HG02678 (cell line): ENCODE results near the gene RXRA.

Experiments used
- ATAC-seq: cut with Tn5 transposase; IDR thresholded peaks from one replicate; pipeline ENCODE4 v1.9.1; 2021; ENCODE audit warnings: mild to moderate bottlenecking, moderate library complexity; ENCODE audit not compliant: unreplicated experiment

Gene RXRA

DNA sequence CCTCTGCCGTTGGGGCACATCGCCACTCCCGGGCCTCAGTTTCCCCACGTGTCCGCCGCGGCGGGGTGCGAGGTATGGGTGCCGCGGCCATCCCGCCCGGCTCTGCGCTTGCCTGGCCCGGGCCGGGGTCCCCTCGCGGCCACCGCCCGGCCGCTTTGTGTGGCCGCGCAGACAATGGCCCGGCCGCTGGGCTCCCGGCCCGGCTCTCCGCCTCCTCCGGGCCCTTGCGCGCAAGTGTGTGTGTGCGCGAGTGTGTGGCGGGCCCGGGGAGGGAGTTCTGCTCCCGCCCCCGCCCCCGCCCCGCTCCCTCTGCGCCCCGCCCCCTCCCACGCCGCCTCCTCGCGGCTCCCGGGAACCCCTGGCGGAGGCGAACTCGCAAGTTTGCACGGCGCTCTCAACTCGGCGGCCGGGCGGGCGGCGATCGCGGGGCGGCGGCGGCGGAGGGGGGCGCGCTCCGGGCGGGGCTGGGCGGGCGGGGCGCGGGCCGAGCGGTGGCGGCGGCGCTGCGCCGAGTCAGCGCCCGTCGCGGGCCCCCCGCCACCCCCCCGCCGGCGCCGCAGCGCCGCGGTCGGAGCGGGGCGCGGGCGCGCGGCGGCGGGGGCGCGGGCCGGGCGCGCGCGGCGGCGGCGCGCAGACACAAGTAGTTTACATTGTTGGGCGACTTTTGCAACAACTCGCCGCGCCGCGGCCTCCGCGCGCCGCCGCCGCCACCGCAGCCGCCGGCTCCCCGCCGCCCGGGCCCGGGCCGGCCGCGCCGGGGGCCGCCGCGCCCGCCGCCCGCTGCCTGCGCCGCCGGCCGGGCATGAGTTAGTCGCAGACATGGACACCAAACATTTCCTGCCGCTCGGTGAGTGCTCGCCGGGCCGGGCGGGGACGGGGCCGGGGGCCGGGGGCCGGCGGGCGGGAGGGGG lies at the start of gene RXRA:
RXRA (plus strand) TSS at position 643 of the 911 bp plus-strand sequence; CDS start at position 820, 177 bp downstream.
- ATAC-seq, result peak; percentile 46

DNA sequence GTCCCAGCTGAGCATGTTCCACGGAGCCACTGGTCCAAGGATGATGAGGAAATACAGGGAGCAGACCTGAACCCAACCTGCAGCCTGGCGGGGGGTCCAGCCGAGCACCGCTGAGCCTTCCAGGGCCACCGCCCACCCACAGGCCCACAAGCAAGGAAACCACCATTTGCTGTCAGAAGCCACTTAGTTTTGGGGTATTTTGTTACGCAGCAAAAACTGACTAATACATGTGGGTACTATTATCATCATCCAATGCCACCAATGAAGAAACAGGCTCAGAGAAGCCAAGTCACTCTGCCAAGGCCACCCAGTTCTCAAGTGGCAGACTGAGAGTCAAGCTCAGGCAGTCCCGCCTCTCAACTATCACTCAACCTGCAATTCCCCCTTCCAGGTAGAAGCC lies 48.0 kb upstream of the RXRA start:
- no peak for ATAC-seq

DNA sequence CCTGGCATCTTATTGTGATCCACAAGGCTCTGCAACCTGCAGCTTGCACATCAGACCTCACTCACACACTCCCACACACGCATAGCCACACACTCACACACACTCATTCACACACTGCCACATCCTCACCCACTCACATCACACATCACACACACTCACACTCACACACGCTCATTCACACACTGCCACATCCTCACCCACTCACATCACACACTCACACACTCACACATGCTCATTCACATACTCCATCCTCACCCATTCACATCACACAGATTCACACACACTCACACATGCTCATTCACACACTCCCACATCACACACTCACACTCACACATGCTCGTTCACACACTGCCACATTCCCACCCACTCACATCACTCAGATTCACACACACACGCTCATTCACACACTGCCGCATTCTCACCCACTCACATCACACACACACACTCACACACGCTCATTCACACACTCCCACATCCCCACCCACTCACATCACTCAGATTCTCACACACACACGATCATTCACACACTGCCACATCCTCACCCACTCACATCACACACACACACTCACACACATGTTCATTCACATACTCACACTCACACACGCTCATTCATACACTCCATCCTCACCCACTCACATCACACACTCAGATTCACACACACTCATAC lies 47.1 kb upstream of the RXRA start:
- no peak for ATAC-seq

DNA sequence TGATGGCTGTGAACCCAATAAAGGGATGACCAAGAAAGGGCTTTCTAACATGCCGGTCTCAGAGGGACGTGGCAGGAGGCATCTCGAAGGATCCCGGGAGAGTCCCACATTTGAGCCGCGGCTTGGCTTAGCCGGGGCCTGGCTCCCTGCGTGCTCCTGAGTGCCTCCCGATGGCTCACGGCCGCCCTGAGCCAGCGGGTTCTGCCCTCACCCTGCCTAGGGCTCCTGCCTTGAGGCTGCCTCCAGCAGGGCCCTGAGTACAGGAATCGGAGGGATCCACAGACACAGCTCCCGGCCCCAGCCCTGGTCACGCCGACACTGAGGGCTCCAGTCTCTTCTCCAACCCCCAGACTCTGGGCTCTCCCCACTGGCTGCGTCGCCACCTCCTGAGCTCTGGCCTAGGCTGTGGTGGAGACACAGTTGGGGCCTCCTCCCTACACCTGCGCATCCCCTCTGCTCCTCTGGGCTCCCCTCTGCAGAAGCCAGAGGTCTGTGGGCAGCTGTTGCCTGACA lies 44.1 kb upstream of the RXRA start:
- no peak for ATAC-seq

DNA sequence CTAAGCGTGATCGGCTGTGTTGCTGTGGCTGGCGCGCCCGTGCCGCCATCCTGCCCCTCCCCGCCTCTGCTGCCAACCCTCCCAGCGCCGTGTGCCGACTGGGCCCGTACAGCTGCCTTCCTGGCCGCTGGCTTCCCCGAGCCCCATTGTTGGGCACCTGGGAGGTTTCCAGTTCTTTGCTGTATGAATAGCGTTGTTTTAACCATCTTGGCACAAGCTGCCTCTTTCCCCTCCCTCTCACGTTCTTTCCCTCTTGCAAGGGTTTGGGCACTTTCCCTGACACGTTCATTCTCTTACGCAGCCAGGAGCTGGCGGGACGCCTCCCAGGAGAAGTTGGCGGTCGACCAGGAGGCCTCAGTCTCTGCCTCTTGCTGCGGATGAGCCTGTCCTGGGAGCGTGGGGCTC lies 43.1 kb upstream of the RXRA start:
- no peak for ATAC-seq

DNA sequence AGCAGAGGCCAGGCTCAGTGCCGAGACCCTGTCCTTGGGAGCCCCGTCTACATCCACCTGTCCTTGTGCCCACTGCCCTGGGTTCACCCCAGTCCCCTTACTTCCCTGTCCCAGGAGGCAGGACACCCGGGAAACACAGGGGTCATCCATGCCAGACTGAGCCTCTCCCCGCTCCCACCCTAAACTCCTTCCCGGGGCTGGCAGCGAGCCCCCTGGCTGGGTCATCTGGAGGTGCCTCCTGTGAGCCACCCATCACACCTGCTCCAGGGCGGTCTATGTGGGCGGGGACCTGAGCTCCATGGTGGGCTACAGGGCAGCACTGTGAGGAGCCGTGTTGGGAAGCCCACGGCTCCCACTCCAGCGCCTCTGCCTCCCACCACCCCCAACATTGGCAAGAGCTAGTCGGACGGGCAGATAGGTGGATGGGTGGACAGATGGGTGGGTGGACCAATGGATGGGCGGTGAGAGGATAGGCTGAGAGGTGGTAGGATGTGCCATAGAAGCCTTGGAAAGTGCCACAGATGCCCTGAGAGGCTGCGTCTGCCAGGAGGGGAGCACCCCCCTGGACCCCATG lies 42.5 kb upstream of the RXRA start:
- no peak for ATAC-seq

DNA sequence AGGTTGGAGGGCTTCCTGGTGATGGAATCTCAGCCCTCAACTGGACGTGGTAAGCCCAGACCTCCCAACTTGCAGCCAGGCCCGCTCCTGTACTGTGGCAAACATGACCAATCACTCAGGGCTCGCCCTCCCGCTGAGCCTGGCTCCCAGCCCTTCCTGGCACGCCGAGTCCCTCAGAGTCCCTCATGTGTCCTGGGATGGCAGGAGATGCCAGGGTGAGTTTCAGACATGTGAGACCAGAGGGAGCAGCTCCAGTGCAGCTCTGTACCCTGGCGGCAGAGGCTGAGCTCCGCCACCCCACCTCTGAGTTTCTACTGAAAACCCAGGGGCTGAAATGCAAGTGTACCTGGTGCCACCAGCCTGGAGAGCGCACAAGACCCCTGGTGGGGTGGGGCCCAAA lies 42.0 kb upstream of the RXRA start:
- ATAC-seq, result no peak

DNA sequence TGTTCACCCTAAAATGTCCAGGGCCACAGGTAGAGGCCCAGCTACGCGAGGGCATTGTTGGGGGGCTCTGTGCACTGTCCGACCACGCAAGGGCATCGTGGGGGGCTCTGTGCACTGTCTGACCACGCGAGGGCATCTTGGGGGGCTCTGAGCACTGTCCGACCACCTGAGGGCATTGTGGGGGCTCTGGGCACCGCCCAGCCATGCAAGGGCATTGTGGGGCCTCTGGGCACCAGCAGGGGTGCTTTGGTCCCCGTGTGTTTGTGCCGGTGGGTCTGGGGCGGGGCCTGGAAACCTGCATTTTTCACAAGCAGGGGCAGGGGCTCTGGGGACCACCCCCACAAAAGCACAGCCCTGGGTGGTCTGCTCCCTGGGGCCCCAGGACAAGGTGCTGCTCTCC lies 41.5 kb upstream of the RXRA start:
- ATAC-seq, result no peak

DNA sequence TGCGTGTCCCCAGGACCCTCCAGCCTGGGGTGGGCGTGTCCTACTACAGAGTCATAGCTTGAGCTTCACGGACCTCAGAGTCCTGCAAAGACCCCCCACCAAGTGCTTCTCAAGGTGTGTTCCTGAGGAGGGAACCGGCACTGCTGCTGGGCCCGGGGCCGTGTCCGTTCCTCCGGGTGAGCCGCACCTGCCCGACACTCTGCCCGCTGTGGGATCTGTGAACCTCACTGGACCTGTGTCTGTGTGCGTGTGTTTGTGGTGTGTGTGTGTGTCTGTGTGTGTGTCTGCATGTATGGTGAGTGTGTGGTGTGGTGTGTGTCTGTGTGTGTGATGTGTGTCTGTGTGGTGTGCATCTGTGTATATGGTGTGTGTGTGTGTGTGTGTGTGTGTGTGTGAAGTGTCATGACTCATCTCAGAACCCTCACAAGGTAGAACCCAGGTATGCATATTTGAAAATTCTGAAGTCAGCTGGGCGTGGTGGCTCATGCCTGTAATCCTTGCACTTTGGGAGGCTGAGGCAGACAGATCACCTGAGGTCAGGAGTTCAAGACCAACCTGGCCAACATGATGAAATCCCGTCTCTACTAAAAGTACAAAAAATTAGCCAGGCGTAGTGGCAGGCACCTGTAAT lies 40.9 kb upstream of the RXRA start:
- no peak for ATAC-seq

DNA sequence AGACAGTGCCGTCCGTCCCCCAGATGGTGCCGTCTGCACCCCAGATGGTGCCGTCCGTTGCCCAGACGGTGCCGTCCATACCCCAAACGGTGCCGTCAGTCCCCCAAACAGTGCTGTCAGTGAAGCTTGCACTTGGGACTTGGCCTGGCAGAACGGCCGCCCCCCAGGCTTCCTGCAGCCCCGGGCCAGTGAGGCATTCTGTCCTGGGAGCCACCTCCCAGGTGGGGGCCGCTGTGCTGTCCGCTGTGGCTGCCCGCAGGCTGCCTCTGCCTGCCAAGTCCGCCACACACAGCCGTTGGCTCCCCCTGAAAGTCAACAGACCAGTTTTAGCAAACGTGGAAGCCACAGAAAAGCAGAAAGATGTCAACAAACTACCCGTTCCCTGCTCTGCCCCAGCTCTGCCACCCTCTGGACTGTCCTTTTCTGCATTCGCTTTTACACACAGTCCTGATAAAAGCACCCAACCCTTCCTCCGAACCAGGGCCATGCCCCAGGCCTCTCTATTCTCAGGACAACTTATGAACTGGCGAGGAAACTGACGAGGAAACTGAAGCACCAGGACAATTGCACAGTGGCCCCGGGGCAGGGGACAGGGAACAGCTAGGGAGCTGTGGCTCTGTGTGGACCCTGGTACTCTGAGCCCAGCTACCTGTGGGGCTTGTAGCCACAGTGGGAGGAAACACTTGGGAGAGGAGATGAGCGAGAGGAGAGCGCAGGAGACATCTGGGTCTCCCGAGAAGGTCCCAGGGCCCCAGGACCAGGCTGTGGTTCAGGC lies 39.6 kb upstream of the RXRA start:
- ATAC-seq, result no peak

DNA sequence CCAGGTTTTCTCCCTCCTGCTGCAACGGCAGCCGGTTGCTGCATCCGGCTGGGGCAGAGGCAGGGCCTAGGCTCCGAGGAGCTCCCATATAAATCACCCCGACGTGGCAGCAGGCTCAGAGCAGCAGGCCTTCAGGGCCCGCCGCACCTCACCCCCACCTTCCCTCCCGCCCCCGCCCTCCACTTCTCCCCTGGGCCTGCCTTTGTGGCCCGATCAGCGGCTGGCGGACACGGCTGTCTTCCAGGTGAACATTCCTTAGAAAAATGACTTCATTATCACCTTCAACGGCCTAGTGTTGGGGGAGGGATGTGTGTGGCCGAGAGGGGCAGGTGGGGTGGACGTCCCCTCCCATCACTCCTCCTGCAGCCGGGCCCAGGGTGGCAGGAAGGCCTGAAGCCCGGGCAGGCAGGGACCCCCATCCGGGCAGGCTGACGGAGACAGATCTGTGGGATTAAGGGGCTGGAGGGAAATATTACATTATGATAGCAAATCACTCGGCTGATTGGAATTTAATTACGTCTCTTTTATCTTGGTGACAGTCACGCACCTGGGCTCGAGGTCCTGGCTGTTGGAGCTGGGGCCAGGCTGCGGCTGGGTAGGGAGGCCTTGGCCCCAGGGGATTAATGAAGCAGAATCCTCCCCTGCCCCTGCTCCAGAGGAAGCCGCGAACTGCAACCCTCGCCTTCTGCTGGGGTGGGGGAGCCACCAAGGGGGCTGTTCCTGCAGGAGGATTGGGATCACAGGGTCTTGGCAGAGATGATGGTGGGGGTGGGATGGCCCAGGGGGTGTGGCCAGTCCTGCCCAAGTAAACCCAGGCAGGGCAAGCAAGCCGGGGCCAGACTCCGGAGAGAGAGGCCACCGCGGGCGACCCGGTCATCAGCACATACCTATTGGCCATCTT lies 38.4 kb upstream of the RXRA start:
- ATAC-seq, result no peak

DNA sequence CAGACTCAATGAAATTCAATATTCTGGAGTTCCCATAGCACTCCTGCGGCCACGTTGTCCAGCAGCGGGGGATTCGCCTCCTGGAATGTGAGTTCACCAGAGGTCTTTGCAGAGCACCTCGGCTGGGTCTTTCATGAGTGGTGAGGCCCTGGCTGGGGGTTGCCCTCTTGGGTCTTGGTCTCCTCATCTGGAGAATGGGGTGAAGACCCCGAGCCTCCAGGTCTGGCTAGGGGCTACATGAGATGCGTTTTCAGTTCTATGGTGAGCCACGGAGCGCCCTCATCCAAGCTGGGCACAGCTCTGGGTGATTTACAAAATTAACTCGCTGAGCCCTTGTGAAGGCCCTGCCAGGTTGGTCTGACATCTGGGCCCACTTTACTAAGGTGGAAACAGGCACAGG lies 37.5 kb upstream of the RXRA start:
- no peak for ATAC-seq

DNA sequence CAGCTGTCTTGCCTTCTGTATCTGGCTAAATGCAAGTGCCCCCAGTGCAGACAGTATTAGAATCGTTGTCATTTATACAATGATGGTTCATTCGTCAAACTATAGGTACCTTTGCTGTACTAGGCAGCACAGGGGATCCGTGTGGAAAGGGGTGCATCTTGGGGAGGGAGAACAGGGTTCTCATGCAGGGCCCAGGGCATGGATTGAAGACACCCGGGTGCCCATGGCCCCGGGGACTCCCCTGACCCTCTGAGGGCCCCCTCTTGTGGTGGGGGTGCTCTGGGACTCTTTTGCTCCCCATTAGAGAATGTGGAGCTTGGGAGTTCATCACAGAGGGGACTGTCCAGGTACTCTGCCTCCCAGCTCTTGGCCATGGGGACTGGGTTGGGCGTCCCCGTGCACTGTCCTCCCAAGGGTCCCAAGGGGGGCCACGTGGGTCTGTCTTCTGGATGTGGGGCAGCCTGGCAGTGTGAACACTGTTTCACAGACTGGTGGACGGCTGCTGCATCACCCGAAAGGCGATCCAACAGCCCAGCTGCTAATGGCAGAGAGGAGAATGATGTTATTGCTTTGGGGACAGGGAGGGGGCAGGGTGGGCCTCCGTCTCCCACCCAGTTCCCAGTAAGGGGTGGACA lies 36.9 kb upstream of the RXRA start:
- no peak for ATAC-seq

DNA sequence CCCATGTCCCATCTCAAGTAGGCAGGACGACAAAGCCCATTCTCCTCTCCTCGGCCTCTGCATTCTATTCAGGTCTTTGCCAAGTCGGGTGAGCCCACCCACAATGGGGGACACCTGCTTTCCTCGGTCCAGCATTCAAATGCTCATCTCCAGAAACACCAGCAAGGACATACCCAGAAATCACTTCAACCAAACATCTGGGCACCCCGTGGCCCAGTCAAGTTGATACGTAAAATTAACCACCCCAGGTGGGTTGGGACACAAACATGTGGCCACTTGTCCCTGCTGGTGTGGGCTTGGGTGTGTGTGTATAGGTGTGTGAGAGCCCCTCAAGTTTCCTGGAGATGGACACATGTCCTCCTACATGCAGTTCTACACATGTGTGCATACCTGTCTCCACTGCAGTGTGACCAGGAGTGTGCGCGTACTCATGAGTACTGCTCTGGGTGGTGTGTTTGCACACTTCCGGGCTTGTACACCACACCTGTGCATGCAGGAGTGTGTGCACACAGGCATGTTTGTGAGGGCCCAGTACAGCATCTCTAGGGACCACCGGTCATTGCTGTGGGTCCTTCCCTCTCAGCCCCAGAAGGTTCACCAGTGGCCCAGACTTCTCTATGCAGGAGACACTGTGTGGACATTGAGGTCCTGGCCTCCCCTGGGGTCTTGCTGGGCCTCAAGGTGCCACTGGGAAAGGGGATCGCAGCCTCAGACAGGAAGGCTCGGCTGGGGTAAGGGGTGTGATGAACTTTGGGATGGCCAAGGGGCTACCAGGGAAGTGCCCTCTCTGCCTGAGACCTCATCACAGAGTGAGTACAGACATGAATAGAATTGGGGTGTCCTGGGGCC lies 35.4 kb upstream of the RXRA start:
- ATAC-seq, result no peak

DNA sequence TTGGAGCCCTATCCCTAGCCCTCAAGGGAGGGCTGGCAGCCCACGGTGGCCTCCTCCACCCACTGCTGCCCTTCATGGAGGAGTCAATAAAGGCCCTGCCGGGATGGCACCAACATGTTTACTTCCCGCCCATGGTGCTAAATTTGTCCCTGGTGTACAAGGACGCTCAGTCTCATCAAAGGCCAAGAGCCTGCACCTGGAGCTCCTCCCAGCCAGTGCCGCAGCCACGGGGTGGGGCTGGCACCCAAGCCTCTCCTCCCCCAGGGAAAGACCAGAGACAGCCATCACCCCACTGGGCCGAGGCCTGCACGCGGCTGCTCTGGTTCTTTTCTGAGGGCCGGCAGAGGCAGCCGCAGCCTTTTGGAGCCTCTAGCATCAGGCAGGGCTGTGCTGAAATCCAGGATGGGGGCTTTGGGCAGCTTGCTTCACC lies 34.8 kb upstream of the RXRA start:
- no peak for ATAC-seq

DNA sequence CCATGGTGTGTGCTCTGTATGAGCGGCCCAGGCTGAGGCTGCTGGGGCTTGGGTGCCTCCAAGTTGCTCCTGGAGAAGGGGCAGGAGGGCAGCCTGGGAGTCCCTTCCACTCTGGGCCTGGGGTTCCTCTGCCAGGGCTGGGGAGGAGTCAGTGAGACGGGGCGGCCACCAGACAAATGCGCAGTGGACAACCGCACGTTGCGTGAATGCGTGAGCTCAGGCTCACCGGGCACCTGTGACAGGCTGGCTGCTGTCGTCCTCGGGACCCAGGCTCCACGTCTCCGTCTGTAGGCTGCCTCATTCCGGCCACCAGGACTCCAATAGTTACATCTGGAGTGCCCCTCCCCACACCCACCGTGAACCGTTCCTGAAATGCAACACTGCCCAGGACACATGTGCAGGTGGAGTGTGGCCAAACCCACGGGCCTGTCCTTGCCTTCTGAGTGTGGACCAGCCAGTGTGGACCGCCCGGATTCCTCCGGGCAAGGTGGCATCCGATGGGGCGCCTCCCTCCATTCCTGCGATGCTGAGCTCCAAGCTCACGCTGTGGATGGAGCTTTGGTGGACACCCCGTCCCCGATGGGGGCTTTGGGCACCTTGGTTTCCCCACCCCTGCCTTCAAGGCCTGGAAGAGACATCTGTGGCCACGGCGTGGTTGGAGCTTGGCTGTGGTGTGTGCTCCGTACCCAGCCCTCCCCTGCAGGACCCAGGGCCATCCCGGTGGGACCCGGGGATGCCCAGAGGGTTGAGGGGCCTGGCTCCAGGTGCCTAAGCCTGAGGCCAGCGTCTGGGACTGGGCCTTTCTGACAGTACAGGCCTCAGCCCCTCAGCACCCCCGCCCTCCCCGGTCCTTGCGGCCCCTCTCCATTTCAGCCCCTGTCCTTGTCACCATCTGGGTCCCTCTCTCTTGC lies 34.0 kb upstream of the RXRA start:
- ATAC-seq, result no peak

DNA sequence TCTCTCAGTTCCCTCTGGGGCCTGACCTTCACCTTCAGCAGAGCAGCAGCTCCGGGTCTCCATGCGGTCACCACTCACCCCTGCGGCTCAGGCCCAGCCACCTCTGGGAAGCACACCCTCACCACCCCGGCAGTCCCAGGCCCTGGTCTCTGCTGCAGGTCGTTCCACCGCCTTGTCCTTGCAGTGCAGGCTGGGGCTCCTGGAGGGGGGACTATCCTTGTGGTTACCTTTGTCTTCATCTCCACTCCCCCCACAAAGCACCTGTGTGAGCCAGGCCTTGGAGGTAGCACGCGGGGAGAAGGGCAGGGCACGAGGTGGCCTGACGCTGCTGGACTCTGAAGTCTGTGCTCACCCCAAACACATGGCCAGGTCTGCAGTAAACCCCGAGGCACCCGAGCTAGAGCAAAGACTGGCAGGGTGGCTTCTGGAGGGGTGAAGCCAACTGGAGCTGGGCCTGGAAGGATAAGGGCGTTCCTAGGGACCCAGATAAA lies 33.2 kb upstream of the RXRA start:
- no peak for ATAC-seq
